Esophagus muscularis mucosa (tissue), 4 donors: ENCODE data around the gene SIGLEC12.

Experiments
- EP300 ChIP-seq: sonication (generic); formaldehyde crosslinking; IDR thresholded peaks from one replicate; pipeline ENCODE4 v1.6.1; 2017; ENCODE audit warnings: antibody characterized with exemption
- POLR2A ChIP-seq: fragments of 450-650 bp; IDR thresholded peaks from one replicate; pipeline ENCODE4 v1.6.1; 2017; ENCODE audit warnings: antibody characterized with exemption, moderate library complexity, mild to moderate bottlenecking, low read depth
- POLR2AphosphoS5 ChIP-seq, 2 donors: sonication (generic); formaldehyde crosslinking; IDR thresholded peaks; one replicate each; pipeline ENCODE4 v1.6.1; 2017; ENCODE audit warnings: antibody characterized with exemption in 2 of 2
- TF ChIP-seq, protein P1 (sequence below), 3 experiments: fragments of 200-600 bp in 2 of 3; fragments of 450-650 bp in 1 of 3; sonication (generic) in 2 of 3; IDR thresholded peaks; one replicate each; pipeline ENCODE4 v1.5.1; 2017 to 2019; ENCODE audit warnings: antibody characterized with exemption in 3 of 3, mild to moderate bottlenecking in 2 of 3, moderate library complexity in 1 of 3

DNA sequence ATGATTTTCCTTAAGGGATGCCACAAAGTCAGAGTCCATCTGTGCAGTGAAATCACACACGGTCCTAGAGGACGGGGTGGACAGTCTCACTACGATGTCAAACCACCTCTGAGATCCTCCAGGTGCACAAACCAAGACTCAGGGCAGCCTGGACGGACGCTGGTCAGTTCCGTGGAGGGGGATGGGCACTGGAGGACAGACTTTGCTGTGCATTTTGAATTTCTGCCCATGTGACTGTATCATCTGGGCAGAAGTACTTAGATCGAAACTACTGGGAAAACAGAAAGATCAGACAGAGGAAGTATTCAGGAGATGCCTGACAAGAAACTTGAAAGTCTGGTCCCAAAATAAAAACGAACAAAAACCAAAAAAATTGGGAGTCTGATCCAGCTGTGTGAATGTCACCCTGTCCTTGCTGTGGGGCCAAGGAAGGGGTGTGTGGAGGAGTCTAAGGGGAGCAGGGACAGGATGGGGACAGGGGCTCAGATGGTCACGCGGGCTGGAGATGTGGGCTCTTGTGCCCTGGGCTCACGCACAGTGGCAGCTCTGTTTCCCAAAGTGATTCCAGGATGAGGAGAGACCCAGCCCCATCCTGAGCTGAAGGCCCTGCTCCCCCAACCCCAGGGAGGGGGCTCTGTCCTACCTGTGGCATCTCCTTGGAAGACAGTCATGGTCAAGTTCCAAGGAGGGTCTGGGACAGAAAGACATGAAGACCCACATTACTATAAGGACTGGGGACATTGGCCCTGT is 44.9 kb downstream of the SIGLEC12 start:
- TF ChIP-seq, protein P1, sequence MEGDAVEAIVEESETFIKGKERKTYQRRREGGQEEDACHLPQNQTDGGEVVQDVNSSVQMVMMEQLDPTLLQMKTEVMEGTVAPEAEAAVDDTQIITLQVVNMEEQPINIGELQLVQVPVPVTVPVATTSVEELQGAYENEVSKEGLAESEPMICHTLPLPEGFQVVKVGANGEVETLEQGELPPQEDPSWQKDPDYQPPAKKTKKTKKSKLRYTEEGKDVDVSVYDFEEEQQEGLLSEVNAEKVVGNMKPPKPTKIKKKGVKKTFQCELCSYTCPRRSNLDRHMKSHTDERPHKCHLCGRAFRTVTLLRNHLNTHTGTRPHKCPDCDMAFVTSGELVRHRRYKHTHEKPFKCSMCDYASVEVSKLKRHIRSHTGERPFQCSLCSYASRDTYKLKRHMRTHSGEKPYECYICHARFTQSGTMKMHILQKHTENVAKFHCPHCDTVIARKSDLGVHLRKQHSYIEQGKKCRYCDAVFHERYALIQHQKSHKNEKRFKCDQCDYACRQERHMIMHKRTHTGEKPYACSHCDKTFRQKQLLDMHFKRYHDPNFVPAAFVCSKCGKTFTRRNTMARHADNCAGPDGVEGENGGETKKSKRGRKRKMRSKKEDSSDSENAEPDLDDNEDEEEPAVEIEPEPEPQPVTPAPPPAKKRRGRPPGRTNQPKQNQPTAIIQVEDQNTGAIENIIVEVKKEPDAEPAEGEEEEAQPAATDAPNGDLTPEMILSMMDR (IDR thresholded peaks at IDR 0.05), result no peak
- TF ChIP-seq POLR2A (no peak), POLR2AphosphoS5 (IDR thresholded peaks at IDR 0.05) (no peak), EP300 (no peak)
